Fibroblast of skin of back (primary cell): ENCODE results near the gene LMAN2L.
"Not testable (repeated sequence)": the region's sequence is repeated elsewhere in the genome, so short reads cannot be mapped to it uniquely, and the experiment has no call there.

Source experiments
- DNase-seq: peaks from one replicate; pipeline ENCODE4 v3.0.0-alpha.2; 2013

The LMAN2L gene

DNA sequence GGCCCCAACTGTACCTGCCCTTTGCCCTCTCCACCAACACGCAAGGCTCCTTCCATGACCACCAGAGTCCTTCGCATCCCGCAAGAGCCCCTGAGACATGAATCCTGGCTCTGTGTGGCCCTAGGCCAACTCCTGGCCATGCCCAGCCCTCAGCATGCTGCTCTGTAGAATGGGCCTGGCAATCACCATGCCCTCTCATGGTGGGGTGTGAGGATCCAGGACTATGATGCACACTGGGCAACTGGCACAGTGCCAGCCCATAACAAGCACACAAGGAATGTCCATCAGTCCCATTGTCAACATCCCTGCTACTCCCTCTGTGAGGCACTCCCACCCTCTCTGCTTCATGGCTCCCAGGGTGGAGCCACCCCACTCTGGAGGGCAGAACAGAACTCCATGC, 52.6 kb downstream of the LMAN2L start:
- DNase-seq: peak; percentile 19

DNA sequence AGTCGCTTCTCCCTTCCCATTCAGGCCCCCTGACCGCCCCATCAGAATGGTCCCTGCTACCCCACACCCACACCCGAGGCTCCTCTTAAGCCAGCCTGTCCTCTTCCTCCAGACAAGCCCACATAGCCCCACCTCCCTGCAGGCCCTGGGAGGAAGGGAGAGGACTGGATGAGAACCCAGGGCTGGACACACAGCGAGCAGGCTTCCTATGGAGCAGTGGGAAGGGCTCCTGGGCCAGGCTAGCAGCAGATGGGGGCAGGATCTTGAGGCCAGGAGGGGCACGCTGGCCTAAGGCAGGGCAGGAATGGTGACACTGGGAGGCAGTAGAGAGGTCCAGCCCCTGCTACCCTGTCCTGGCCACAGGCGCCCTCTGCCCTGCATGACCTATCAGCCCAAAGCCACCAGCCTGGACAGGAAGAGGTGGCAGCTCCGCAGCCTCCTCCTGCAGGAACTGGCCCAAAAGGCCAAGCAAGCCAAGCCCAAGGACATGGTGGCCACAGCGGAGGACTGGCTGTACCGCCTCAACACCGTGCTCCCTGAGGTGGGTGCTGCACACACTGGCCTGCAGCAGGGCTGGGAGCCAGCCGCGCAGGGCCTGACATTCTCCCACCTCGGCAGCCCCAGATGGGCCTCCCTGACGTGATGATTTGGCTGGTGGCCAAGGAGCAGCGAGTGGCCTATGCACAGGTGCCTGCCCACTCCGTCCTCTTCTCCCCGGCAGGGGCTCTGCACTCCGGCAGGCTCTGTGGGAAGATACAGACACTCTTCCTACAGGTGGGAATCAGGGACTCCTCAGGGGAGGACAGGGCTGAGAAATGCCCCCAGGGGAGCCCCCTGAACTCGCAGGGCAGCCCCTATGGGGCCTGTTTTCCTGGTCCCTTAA, 54.0 kb downstream of the LMAN2L start:
- peak; percentile 13 for DNase-seq

DNA sequence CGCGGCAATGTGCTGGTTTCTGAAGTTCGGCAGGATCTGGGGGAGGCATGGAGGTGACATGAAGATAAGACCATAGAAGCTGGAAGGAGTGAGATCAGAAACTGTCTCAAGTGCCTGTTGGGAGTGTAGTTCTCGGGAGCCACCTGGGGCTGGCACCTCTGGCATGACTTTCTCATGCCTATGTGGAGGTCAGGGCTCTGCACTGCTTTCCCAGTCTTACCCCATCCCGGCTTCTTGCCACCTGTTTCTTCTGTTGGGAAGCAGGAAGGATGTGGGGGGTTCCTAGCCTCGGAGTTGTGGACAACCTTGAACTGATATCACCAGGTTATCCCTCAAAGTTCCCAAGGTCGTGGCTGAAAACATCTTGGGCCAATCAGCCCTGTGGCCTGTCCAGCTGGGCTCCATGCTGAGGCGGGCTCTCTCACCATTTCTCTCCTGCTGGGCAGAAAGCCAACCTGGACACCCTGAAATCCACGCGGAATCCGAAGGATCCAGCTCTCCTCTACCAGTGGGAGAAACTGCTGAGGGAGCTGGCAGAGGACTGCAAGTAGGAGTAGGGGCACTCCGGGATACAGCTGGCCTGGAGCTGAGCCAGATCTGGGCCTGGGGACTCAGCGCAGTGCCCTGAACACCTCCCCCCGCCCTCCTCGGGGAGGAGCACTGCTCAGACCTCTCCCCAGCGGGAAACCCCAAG, 54.8 kb downstream of the LMAN2L start:
- DNase-seq: no peak

DNA sequence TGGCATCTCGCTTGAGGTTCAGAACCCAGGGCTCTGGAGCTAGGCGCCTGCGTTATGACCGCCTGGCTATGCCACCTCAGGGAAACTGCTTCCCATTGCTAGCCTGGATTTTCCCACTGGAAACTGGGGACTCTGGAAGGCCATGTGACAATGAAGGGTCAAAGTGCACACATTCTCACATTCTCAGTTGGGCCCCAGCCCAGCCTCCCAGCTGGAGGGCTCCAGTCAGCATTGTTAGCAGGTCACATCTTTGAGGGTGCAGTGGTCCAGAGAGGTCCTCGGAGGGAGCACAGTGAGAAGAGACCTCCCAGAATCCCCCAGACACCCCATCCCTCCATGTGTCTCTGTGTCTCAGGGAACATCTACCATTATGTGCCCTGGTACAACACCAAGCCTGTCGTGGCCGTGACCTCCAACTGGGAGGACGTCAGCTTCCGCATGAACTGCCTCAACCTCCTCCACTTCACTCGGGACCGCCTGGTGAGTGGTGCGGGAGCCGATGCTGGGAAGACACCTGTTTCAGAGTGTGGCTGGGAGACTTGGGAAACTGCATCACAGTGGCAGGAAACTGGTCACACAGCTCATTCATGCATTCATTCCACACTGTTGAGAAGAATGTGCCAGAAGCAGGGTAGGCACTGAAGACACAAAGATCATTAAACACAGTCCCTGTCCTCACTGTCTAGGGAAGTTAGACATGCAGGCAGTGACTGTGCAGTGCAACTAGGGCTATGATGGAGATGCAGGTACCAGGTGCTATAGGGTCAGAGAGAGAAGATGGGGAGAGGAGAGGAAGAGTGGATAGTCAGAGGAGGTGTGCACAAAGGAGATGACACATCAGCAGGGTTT, 55.7 kb downstream of the LMAN2L start:
- DNase-seq: no peak

DNA sequence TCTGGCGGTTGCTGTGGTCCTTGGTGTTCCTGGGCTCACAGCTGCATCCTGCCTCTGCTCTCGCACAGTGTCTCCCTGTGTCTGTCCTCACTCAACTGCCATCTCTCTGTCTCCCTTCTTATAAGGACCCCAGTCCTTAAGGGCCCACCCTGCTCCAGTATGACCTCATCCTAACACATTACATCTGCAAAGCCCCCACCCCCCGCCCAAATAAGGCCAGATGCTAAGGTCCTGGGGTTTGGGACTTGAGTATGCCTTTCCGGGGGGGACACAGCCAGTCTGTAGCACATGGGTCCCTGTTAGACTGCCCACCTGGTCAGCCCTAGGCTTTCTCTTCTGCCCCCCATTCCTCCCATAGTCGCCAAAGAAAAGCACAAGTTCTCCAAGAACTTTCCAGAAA, 56.6 kb downstream of the LMAN2L start:
- DNase-seq: no peak

DNA sequence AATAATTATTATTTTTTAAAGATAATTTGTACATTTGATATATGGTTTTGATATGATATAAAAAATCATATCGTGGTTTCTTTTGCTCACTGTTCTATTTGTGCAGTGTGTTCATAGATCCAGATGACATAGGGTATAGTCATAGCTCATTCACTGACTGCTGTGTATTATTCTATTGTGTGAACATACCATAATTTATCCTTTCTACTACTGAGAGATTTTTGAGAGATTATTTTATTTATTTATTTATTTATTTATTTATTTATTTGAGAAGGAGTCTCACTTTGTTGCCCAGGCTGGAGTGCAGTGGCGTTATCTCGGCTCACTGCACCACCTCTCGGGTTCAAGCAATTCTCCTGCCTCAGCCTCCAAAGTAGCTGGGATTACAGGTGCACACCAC, 58.3 kb downstream of the LMAN2L start:
- DNase-seq: no peak

DNA sequence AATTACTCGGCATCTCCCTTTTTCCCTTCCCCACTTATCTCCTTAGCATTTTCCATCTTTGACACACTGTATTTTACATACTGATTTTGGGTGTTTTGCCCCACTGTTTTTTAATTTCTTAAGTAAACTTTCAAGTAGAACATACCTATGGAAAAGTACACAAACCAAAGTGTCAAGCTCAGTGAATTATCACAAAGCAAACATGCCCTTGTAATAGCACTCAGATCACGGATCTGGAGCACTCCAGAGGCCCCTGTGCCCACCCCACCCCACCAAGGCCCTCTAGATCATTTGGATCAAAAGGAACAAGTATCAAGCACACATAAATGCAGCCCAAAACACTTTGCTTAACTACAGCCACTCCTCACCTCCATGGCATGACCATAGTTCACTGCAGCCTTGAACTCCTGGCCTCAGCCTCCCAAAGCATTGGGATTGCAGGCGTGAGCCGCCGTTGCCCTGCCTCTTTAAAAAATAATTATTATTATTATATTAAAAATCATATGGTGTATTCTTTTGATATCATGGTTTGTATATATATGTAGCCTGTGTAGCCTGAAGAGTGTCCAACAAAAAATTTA, 59.2 kb downstream of the LMAN2L start:
- DNase-seq: no peak

DNA sequence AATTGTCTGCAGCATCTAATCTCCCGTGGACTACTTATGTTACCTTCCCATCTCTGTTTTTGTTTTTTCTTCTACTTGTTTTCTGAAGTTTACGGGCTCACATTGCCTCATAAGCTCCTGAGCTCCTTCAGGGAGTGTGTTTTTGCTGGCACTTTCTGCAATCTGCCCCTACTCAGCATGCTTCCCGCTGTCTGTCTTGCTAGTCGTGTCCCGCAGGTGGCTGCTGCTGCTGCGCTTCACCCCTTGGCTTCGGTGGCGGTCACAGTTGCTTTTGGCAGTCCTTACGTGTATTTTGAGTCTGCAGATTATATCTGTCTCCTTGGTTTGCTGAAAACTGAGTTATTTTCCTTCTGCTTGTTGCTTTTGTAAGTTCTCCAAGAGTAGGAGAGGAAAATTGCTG, 60.0 kb downstream of the LMAN2L start:
- DNase-seq: no peak

DNA sequence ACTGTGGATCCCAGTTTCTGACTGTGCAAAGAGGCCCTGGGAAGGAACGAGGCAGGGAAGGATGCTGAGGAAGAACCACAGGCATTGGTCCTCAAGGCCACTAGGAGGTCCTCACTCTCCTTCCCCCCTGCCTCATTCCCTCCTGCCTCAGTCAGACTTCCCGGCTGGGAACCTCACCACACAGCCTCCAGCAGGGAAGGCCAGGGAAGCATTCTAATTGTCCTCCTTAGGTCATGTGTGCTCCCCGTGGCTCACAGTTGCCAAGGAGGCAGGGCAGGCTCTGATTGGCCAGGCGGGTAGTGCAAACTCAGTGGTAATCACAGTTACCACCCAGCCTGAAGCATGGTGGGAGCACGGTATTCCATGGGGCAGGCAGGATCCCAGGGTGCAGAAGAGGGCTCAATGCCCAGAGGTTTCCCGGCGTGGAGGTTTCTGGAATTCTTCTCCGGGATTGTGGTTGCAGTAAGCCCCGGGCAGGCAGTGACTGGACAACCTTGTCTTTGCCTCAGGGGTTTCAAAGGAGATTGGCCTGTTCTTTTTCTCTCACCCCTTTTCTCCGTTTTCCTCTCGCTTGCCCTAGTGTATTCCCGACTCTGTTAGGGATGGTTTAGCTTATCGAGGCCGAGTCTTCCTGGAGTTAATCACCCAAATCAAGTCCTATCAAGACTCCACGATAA, 70.2 kb downstream of the LMAN2L start:
- no peak for DNase-seq

DNA sequence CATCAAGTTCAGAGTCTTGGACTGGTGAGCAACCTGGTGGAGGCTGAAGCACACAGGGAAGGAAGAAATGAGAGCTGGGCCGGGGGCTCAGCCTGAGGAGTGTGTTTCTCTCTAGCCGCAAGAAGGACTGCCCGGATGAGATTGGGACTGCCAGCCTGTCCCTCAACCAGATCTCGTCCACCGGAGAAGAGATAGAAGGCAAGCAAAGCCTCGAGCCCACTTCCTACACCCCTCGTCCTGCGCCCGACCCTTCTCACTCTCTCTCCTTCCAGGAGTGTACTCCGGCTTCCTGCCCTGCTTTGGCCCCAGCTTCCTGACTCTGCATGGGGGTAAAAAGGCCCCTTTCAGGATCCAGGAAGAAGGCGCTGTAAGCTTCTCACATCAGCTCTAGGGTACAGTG, 71.1 kb downstream of the LMAN2L start:
- DNase-seq: no peak

DNA sequence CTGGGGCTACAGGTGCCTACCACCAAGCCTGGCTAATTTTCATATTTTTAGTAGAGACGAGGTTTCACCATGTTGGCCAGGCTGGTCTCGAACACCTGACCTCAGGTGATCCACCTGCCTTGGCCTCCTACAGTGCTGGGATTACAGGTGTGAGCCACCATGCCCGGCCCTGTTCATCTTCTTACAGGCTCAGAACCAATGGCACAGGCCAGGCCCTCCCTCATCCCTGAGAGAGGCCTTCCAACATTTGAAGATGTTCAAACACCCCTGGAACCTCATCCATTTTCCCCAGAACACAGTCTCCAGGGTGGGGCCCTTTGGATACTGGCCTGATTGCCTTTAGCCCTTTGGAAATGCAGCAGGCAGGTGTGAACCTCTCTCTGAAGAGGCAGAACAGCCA, 74.1 kb downstream of the LMAN2L start:
- not testable (repeated sequence) for DNase-seq

DNA sequence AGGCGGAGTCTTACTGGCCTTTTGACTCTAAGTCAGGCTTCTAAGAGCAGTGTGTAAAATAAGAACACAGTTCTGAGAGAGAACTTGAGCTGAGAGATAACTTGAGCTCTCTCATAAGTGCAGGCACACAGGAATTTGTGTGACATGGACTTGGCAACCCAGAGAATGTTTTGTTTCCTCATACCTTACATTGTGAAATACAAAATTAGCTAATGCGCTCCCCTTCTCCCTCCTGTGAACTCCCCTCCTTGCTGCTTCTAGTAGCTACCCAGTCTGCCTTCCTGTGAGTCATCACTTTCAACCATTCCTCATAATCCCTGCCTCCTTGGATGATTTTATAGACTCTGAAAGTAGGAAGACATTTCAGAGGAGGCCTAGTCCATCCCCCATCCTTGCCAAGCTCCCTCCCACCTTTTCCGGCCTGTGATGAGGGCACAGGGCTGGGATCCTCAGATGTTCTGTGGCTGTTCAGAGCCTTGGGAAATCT, 74.7 kb downstream of the LMAN2L start:
- DNase-seq: peak; percentile 98

DNA sequence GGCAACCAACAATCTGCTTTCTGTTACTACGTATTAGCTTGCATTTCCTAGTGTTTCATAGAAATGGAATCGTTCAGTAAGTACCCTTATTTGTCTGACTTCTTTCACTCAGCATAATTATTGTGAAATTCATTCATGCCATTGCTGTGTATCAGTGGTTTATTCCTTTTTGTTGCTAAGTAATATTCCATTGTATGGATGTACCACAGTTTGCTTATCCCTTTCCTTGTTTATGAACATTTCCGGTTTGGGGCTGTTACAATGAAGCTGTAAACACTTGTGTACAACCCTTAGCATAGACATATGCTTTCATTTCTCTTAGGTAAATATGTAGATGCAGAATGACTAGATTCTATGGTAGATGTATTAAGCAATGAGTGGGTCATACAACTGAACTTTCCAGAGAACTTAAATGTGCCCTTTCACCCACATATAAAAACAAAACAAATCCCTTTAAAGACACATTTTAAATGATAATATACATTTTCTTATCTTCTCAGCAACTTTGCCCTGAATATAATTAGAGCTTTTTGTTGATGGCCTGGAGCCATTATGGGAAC, 75.4 kb downstream of the LMAN2L start:
- no peak for DNase-seq

DNA sequence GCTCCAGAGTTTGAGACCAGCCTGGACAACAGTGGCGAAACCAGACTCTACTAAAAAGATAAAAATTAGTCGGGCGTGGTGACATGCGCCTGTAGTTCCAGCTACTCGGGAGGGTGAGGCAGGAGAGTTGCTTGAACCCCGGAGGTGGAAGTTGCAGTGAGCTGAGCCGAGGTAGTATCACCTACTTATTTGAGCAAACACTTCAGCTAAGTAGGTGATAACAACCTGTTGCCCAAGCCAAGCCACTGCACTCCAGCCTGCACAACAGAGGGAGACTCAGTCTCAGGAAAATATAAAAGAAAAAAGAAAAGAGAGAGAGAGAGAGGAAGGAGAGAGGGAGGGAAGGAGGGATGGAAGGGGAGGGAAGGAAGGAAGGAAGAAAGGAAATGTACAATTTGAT, 76.0 kb downstream of the LMAN2L start:
- DNase-seq: no peak

DNA sequence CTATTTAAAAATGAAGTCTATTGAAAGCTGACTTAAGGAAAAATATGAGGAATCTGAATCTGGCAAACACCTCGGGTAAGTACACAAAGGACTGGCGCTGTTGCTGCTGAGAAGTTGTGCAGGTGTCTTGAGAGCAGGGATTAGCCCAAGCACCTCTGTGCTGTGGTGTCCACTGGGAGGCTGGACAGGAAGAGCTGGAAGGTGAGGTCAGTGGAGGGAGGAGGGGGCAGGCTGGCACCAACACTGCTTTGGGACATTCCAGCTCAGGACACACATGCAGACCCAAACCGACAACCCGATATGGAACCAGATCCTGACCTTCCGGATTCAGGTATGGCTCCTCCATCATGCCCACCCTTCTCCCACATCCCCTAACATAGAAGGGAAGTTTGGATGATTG, 76.7 kb downstream of the LMAN2L start:
- DNase-seq: no peak

DNA sequence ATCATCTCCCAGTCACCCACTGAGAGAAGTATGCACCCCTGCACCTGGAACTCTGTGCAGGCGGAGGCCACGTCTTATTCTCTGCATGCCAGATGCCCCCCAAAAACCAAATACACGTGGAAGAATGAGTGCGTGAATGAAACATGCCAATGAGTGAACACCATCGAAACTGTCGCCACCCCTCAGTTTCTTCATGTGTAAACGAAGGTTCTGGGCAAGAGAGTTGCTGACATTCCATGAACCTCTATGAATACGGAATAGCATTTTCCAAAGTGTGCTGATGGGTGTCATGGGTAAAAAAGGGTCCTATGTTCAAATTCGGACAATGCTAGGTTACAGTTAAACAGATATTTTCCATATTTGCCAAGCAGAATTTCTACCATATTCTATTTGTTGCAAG, 77.5 kb downstream of the LMAN2L start:
- no peak for DNase-seq

DNA sequence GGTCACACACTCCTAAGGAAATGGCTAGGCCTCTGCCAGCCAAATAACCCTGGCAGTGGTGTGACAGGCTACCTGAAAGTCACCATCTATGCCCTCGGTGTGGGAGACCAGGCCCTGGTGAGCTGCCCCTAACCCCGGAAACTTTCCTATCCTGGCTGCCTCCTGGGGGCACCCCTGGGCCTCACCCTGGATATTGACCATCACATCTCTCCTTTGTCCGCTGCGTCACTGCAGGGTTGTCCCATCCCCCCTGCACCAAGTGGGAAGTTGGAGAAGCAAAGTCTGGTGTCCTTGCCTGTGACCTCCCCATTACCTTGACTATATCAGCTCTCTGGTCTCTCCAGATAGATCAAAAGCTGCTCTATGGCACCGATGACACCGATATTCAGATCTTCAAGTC, 78.5 kb downstream of the LMAN2L start:
- no peak for DNase-seq

DNA sequence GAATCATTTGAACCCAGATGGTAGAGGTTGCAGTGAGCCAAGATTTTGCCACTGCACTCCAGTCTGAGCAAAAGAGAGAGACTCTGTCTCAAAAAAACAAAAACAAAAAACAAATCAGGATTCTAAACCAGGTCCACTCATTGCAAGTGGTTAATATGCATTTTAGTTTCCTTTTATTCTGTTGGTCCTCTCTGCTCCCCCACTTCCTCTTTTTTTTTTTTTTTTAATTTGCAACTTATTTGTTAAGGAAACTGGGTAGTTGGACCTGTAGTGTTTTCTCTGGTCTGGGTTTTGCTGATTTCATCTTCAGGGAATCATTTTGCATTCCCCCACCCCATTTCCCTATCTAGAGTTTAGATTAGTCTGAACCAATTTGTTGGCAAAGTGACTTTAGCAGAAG, 83.3 kb downstream of the LMAN2L start:
- no peak for DNase-seq
